GM23338 (cell line): Measurements from ENCODE around the gene SYT2. TPM values are rescaled to one million over a fixed set of nuclear protein-coding genes. Genes with fewer than 3 reads are reported as not detected.

Source experiments
- ATAC-seq: fragments of 200-7000 bp; cut with Tn5 transposase; 3 replicates; pipeline ENCODE4 v1.9.1; 2020
- DNase-seq: peaks from one replicate; pipeline ENCODE4 v3.0.0-alpha.2; 2015; ENCODE audit warnings: low spot score
- H2AFZ ChIP-seq: fragments of 200-600 bp; sonication (generic); 2 replicates; pipeline ENCODE4 v1.8.0; 2016; ENCODE audit warnings: antibody characterized with exemption, mild to moderate bottlenecking, moderate library complexity
- H3F3A ChIP-seq: fragments of 200-600 bp; sonication (generic); replicated peaks from 2 replicates; pipeline ENCODE4 v1.8.0; 2017; ENCODE audit warnings: antibody characterized with exemption, mixed run types, low read depth
- H3K27ac ChIP-seq: fragments of 200-600 bp; sonication (generic); 2 replicates; pipeline ENCODE4 v1.6.1; 2016; ENCODE audit warnings: low read depth
- H3K27me3 ChIP-seq: fragments of 200-600 bp; sonication (generic); 2 replicates; pipeline ENCODE4 v1.8.0; 2016; ENCODE audit warnings: mild to moderate bottlenecking, mixed run types, moderate library complexity; ENCODE audit not compliant: insufficient read depth
- H3K36me3 ChIP-seq: fragments of 200-600 bp; sonication (generic); 2 replicates; pipeline ENCODE4 v1.8.0; 2016; ENCODE audit warnings: mild to moderate bottlenecking; ENCODE audit not compliant: insufficient read depth
- H3K4me1 ChIP-seq: fragments of 200-600 bp; sonication (generic); 2 replicates; pipeline ENCODE4 v1.8.0; 2016; ENCODE audit warnings: mild to moderate bottlenecking, moderate library complexity; ENCODE audit not compliant: insufficient read depth
- H3K4me2 ChIP-seq: fragments of 200-600 bp; sonication (generic); 2 replicates; pipeline ENCODE4 v1.7.1; 2017; ENCODE audit warnings: mixed run types
- H3K4me3 ChIP-seq: fragments of 200-600 bp; sonication (generic); 2 replicates; pipeline ENCODE4 v1.6.1; 2016; ENCODE audit warnings: mixed run types
- H3K79me2 ChIP-seq: fragments of 200-600 bp; sonication (generic); replicated peaks from 2 replicates; pipeline ENCODE4 v1.8.0; 2017; ENCODE audit warnings: mild to moderate bottlenecking; ENCODE audit not compliant: insufficient read depth
- H3K9me2 ChIP-seq: fragments of 200-600 bp; sonication (generic); 2 replicates; pipeline ENCODE4 v1.8.0; 2017; ENCODE audit not compliant: insufficient read depth
- H4K20me1 ChIP-seq: fragments of 200-600 bp; sonication (generic); replicated peaks from 2 replicates; pipeline ENCODE4 v1.8.0; 2017; ENCODE audit warnings: mild to moderate bottlenecking; ENCODE audit not compliant: insufficient read depth
- H3K27ac Mint-ChIP-seq: 2 replicates; pipeline ENCODE4 v1.8.0; 2020; ENCODE audit warnings: inconsistent platforms, mild to moderate bottlenecking, moderate library complexity, mixed read lengths
- H3K27me3 Mint-ChIP-seq: 3 replicates; pipeline ENCODE4 v1.8.0; 2022; ENCODE audit warnings: low read depth, mild to moderate bottlenecking, moderate library complexity, mixed read lengths, inconsistent platforms; ENCODE audit not compliant: insufficient read depth, poor library complexity
- H3K36me3 Mint-ChIP-seq: 3 replicates; pipeline ENCODE4 v1.8.0; 2021; ENCODE audit warnings: low read depth, mild to moderate bottlenecking, inconsistent platforms, moderate library complexity, mixed read lengths
- H3K4me1 Mint-ChIP-seq: 3 replicates; pipeline ENCODE4 v1.8.0; 2020; ENCODE audit warnings: mild to moderate bottlenecking, inconsistent platforms, mixed read lengths
- H3K4me3 Mint-ChIP-seq: 3 replicates; pipeline ENCODE4 v1.8.0; 2021; ENCODE audit warnings: moderate library complexity, mild to moderate bottlenecking, inconsistent platforms, mixed read lengths
- H3K9me3 Mint-ChIP-seq: 3 replicates; pipeline ENCODE4 v1.8.0; 2020; ENCODE audit warnings: moderate library complexity, mild to moderate bottlenecking, inconsistent platforms, mixed read lengths
- CREB1 ChIP-seq: fragments of 250-450 bp; sonication (Bioruptor Pico); IDR thresholded peaks from 2 replicates; pipeline ENCODE4 v1.5.0; 2020; ENCODE audit warnings: low read depth, mild to moderate bottlenecking, moderate library complexity
- CTCF ChIP-seq, 2 experiments: fragments of 200-600 bp in 1 of 2; sonication (generic) in 1 of 2; conservative IDR thresholded peaks; 2 replicates each; pipeline versions ENCODE4 v1.5.1 to v1.6.1; 2016 to 2017; ENCODE audit warnings: antibody characterized with exemption in 2 of 2, low read depth in 2 of 2, mild to moderate bottlenecking in 2 of 2, moderate library complexity in 1 of 2
- ETS1 ChIP-seq: IDR thresholded peaks from 2 replicates; pipeline ENCODE4 v1.6.1; 2016; ENCODE audit warnings: antibody characterized with exemption
- EZH2 ChIP-seq: fragments of 200-600 bp; sonication (generic); IDR thresholded peaks from one replicate; pipeline ENCODE4 v1.8.0; 2017; ENCODE audit warnings: antibody characterized with exemption, mild to moderate bottlenecking, low read depth; ENCODE audit not compliant: unreplicated experiment
- EZH2phosphoT487 ChIP-seq: fragments of 200-600 bp; sonication (generic); IDR thresholded peaks from one replicate; pipeline ENCODE4 v1.8.1; 2018; ENCODE audit warnings: antibody characterized with exemption; ENCODE audit not compliant: unreplicated experiment
- JUNB ChIP-seq: IDR thresholded peaks from one replicate; pipeline ENCODE4 v1.6.1; 2016; ENCODE audit warnings: antibody characterized with exemption; ENCODE audit not compliant: unreplicated experiment
- NANOG ChIP-seq: IDR thresholded peaks from 2 replicates; pipeline ENCODE4 v1.6.1; 2016; ENCODE audit warnings: antibody characterized with exemption, borderline replicate concordance
- POLR2AphosphoS5 ChIP-seq: IDR thresholded peaks from 2 replicates; pipeline ENCODE4 v1.6.1; 2016; ENCODE audit warnings: antibody characterized with exemption, low read depth
- REST ChIP-seq: IDR thresholded peaks from one replicate; pipeline ENCODE4 v1.6.1; 2018; ENCODE audit warnings: antibody characterized with exemption; ENCODE audit not compliant: unreplicated experiment
- STAT1 ChIP-seq: IDR thresholded peaks from one replicate; pipeline ENCODE4 v1.6.1; 2016; ENCODE audit warnings: antibody characterized with exemption; ENCODE audit not compliant: unreplicated experiment
- ZNF114 ChIP-seq: fragments of 250-450 bp; sonication (Bioruptor Pico); IDR thresholded peaks from 2 replicates; pipeline ENCODE4 v1.5.0; 2020; ENCODE audit warnings: mild to moderate bottlenecking, moderate library complexity
- ZNF331 ChIP-seq: fragments of 250-450 bp; sonication (Bioruptor Pico); IDR thresholded peaks from 2 replicates; pipeline ENCODE4 v1.5.0; 2020; ENCODE audit warnings: low read depth, mild to moderate bottlenecking, moderate library complexity
- ZNF462 ChIP-seq: fragments of 250-450 bp; sonication (Bioruptor Pico); IDR thresholded peaks from 2 replicates; pipeline ENCODE4 v1.5.0; 2020; ENCODE audit warnings: mild to moderate bottlenecking, moderate library complexity
- polyA plus RNA-seq: library from polyadenylated mRNA; unstranded; fragments of >200 nt; fragmentation: Nextera tagmentation; extraction: Ambion mirVana; gene quantifications from 2 replicates; pipeline ENCODE4 v1.2.1, GENCODE V29; 2016
- total RNA-seq: library from RNA; depleted of rRNA; stranded (reverse); fragments of >200 nt; shearing (Covaris generic); gene quantifications from 2 replicates; pipeline ENCODE4 v1.2.3, GENCODE V29; 2014

SYT2 gene
- total and polyA plus RNA-seq, 2 experiments from 2014 or later: 2.4 to 12.5 TPM

- Histone ChIP-seq H3K27ac (no peak overlapping the region), H3F3A (0 out of 2 replicates have a peak, but pooled peaks cover 6% of the 10 kb centered on the region), H4K20me1 (no peaks in the 10 kb centered on the region), H3K4me1 (peaks cover 12% of the 10 kb centered on the region; the same call in 1 of the 2 replicates), H3K4me2 (no peak overlapping the region), H3K36me3 (no peaks in the 10 kb centered on the region), H3K27me3 (no peaks in the 10 kb centered on the region), H3K79me2 (no peaks in the 10 kb centered on the region), H3K4me3 (no peak overlapping the region), H2AFZ (no peak overlapping the region), H3K9me2 (no peaks in the 10 kb centered on the region)
- DNase-seq (no peak), ATAC-seq (peak; percentile 17)
- Mint-ChIP-seq H3K4me1 (peaks cover 33% of the 10 kb centered on the region), H3K27me3 (peaks cover 5% of the 10 kb centered on the region), H3K4me3 (no peak overlapping the region), H3K9me3 (no peaks in the 10 kb centered on the region), H3K27ac (peak overlapping the region; percentile 66), H3K36me3 (no peaks in the 10 kb centered on the region)
- no peak for TF ChIP-seq EZH2
- no peak for TF ChIP-seq POLR2AphosphoS5
- TF ChIP-seq REST: no peak
- TF ChIP-seq NANOG: no peak
- no peak for TF ChIP-seq ETS1
- no peak for TF ChIP-seq ZNF331
- TF ChIP-seq ZNF462 (CRISPR knock-in tag): no peak
- no peak for TF ChIP-seq EZH2phosphoT487
- no peak for TF ChIP-seq JUNB
- no peak for TF ChIP-seq STAT1
- no peak for TF ChIP-seq ZNF114 (CRISPR knock-in tag)
- no peak for TF ChIP-seq CTCF (conservative IDR thresholded peaks at IDR 0.05; ENCODE audit: low read depth in 2 of 2)
- no peak for TF ChIP-seq CREB1
Measured at GRCh38 chr1:202623075-202623474, 87.2 kb downstream of the SYT2 start.
